ENCODE data around the gene YTHDC1. TPM values are rescaled to one million over a fixed set of nuclear protein-coding genes. Genes with fewer than 3 reads are reported as not detected.
"Not testable (repeated sequence)": the region's sequence is repeated elsewhere in the genome, so short reads cannot be mapped to it uniquely, and the experiment has no call there.

The YTHDC1 gene
- total RNA-seq, 4 donors from 2014 or later: 67.9 to 497 (median 78.3) TPM

DNA sequence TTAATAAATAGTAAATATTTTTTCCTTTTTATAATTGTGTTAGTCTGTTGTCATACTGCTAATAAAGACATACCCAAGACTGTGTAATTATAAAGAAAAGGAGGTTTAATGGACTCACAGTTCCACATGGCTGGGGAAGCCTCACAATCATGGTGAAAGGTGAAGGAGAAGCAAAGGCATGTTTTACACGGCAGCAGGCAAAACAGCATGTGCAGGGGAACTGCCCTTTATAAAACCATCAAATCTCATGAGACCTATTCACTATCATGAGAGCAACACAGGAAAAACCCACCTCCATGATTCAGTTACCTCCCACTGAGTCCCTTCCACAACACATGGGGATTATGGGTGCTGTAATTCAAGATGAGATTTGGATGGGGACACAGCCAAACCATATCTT is 58.6 kb downstream of the YTHDC1 start:
- H3K4me3 ChIP-seq: no peak overlapping the region
- H3K9me3 ChIP-seq: no peaks in the 10 kb centered on the region
- TF ChIP-seq, protein P1, sequence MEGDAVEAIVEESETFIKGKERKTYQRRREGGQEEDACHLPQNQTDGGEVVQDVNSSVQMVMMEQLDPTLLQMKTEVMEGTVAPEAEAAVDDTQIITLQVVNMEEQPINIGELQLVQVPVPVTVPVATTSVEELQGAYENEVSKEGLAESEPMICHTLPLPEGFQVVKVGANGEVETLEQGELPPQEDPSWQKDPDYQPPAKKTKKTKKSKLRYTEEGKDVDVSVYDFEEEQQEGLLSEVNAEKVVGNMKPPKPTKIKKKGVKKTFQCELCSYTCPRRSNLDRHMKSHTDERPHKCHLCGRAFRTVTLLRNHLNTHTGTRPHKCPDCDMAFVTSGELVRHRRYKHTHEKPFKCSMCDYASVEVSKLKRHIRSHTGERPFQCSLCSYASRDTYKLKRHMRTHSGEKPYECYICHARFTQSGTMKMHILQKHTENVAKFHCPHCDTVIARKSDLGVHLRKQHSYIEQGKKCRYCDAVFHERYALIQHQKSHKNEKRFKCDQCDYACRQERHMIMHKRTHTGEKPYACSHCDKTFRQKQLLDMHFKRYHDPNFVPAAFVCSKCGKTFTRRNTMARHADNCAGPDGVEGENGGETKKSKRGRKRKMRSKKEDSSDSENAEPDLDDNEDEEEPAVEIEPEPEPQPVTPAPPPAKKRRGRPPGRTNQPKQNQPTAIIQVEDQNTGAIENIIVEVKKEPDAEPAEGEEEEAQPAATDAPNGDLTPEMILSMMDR (IDR thresholded peaks at IDR 0.05): no peak
- TF ChIP-seq EP300 (IDR thresholded peaks at IDR 0.05): no peak
- no peak for TF ChIP-seq POLR2AphosphoS5 (IDR thresholded peaks at IDR 0.05)
- no peak for TF ChIP-seq POLR2A (IDR thresholded peaks at IDR 0.05)
- no peak overlapping the region for H3K27ac ChIP-seq
- no peaks in the 10 kb centered on the region for H3K27me3 ChIP-seq
- ATAC-seq: no peak
- H3K4me1 ChIP-seq: no peaks in the 10 kb centered on the region
- WGBS, 2 donors (ENCODE audit: low coverage in 1 of 2): 100% methylated on average over 1 of the region's 1 CpG
- H3K36me3 ChIP-seq: no peaks in the 10 kb centered on the region

GRCh38 chr4:68288393-68288740 is 61.5 kb downstream of the YTHDC1 start:
- Histone ChIP-seq H3K27me3 (no peaks in the 10 kb centered on the region), H3K36me3 (no peaks in the 10 kb centered on the region), H3K4me1 (no peaks in the 10 kb centered on the region), H3K27ac (no peak overlapping the region), H3K4me3 (no peak overlapping the region), H3K9me3 (no peaks in the 10 kb centered on the region)
- TF ChIP-seq POLR2A (IDR thresholded peaks at IDR 0.05) (no peak), EP300 (IDR thresholded peaks at IDR 0.05) (no peak), POLR2AphosphoS5 (IDR thresholded peaks at IDR 0.05) (no peak)
- TF ChIP-seq, protein P1 (IDR thresholded peaks at IDR 0.05): no peak
- ATAC-seq: no peak
- 65 to 67% methylated on average over 2 of the region's 2 CpGs for WGBS, 2 donors (ENCODE audit: low coverage in 1 of 2)

GRCh38 chr4:68287704-68288392 is 62.0 kb downstream of the YTHDC1 start:
- Histone ChIP-seq H3K4me3 (no peak overlapping the region), H3K36me3 (no peaks in the 10 kb centered on the region), H3K27ac (no peak overlapping the region), H3K4me1 (no peaks in the 10 kb centered on the region), H3K9me3 (no peaks in the 10 kb centered on the region), H3K27me3 (no peaks in the 10 kb centered on the region)
- no peak for ATAC-seq
- 60 to 67% methylated on average over 2 to 3 of the region's 3 CpGs for WGBS, 2 donors (ENCODE audit: low coverage in 1 of 2)
- no peak for TF ChIP-seq EP300 (IDR thresholded peaks at IDR 0.05)
- no peak for TF ChIP-seq POLR2A (IDR thresholded peaks at IDR 0.05)
- TF ChIP-seq POLR2AphosphoS5 (IDR thresholded peaks at IDR 0.05): no peak
- TF ChIP-seq, protein P1 (IDR thresholded peaks at IDR 0.05): no peak

GRCh38 chr4:68283714-68284113 is 66.2 kb downstream of the YTHDC1 start:
- no peak for TF ChIP-seq POLR2AphosphoS5 (IDR thresholded peaks at IDR 0.05)
- TF ChIP-seq, protein P1 (IDR thresholded peaks at IDR 0.05): no peak
- TF ChIP-seq POLR2A (IDR thresholded peaks at IDR 0.05): no peak
- TF ChIP-seq EP300 (IDR thresholded peaks at IDR 0.05): no peak
- no peak overlapping the region for H3K4me3 ChIP-seq
- no peak for ATAC-seq
- H3K27ac ChIP-seq: no peak overlapping the region
- no peaks in the 10 kb centered on the region for H3K27me3 ChIP-seq
- no peaks in the 10 kb centered on the region for H3K9me3 ChIP-seq
- no peaks in the 10 kb centered on the region for H3K4me1 ChIP-seq
- no peaks in the 10 kb centered on the region for H3K36me3 ChIP-seq
- WGBS, 2 donors (ENCODE audit: low coverage in 1 of 2): 80 to 83% methylated on average over 3 of the region's 3 CpGs

GRCh38 chr4:68283095-68283494 is 66.8 kb downstream of the YTHDC1 start:
- H3K27ac ChIP-seq: no peak overlapping the region
- TF ChIP-seq, protein P1 (IDR thresholded peaks at IDR 0.05): no peak
- TF ChIP-seq EP300 (IDR thresholded peaks at IDR 0.05) (no peak), POLR2A (IDR thresholded peaks at IDR 0.05) (no peak), POLR2AphosphoS5 (IDR thresholded peaks at IDR 0.05) (no peak)
- no peak for ATAC-seq
- no peak overlapping the region for H3K4me3 ChIP-seq
- H3K36me3 ChIP-seq: no peaks in the 10 kb centered on the region
- H3K9me3 ChIP-seq: no peaks in the 10 kb centered on the region
- WGBS, 2 donors (ENCODE audit: low coverage in 1 of 2): 82% methylated on average over 2 of the region's 2 CpGs; no CpG with 5 or more reads in 1 of the 2 donors
- no peaks in the 10 kb centered on the region for H3K27me3 ChIP-seq
- H3K4me1 ChIP-seq: no peaks in the 10 kb centered on the region

- H3K4me3 ChIP-seq, H3K27me3 ChIP-seq, H3K4me1 ChIP-seq, ATAC-seq, H3K36me3 ChIP-seq, H3K27ac ChIP-seq, H3K9me3 ChIP-seq: not testable (repeated sequence)
- WGBS, 2 donors (ENCODE audit: low coverage in 1 of 2): 71 to 92% methylated on average over 8 to 9 of the region's 10 CpGs
These were observed 67.8 kb downstream of the YTHDC1 start for GRCh38 chr4:68281796-68282740.
